IPS-20b (cell line): ENCODE measurements around the gene NEO1.

ENCODE experiments used
- H3K27ac ChIP-seq: one replicate; pipeline ENCODE4 v1.5.1; 2013; ENCODE audit warnings: low read length
- H3K27me3 ChIP-seq: 2 replicates; pipeline ENCODE4 v1.6.1; 2013; ENCODE audit warnings: mild to moderate bottlenecking, low read length, inconsistent platforms; ENCODE audit not compliant: insufficient read depth
- H3K36me3 ChIP-seq: 2 replicates; pipeline ENCODE4 v1.6.1; 2013; ENCODE audit warnings: low read depth, mild to moderate bottlenecking, inconsistent platforms, low read length, moderate library complexity; ENCODE audit not compliant: insufficient read depth
- H3K4me1 ChIP-seq: 2 replicates; pipeline ENCODE4 v1.6.1; 2013; ENCODE audit warnings: mild to moderate bottlenecking, control low read depth, inconsistent platforms, low read length, moderate library complexity; ENCODE audit not compliant: insufficient read depth
- H3K4me3 ChIP-seq: 2 replicates; pipeline ENCODE4 v1.5.1; 2013; ENCODE audit warnings: mild to moderate bottlenecking, low read length, inconsistent platforms
- H3K9ac ChIP-seq: 2 replicates; pipeline ENCODE4 v1.6.1; 2013; ENCODE audit warnings: low read depth, mild to moderate bottlenecking, inconsistent platforms, low read length, moderate library complexity
- H3K9me3 ChIP-seq: 2 replicates; pipeline ENCODE4 v1.6.1; 2013; ENCODE audit warnings: mild to moderate bottlenecking, low read depth, low read length, inconsistent platforms; ENCODE audit not compliant: insufficient read depth

The NEO1 gene

DNA sequence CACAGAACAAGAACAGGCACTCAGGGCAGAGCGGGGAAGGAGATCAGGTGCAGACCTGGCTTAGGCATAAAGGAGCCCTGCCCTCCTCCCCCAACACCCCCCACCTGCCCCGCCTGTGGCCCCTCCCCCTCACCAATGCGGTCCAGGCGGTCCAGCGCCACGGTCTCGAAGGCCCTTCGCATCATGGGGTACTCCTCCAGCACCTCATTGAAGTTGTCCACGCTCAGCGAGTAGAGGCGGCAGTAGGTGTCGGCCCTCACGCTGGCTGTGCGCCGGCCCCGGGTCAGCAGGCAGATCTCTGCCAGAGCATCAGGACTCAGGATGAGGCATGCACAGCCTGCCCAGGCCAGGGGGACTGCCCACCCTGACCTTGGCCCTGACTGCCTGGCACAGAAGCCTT, 271.7 kb downstream of the NEO1 start:
- no peak overlapping the region for H3K27ac ChIP-seq
- no peaks in the 10 kb centered on the region for H3K4me1 ChIP-seq
- H3K36me3 ChIP-seq: peaks cover 22% of the 10 kb centered on the region; the same call in 1 of the 2 replicates
- H3K4me3 ChIP-seq: no peak overlapping the region
- no peaks in the 10 kb centered on the region for H3K9me3 ChIP-seq
- H3K27me3 ChIP-seq: no peaks in the 10 kb centered on the region; the same call in 1 of the 2 replicates
- H3K9ac ChIP-seq: no peak overlapping the region

DNA sequence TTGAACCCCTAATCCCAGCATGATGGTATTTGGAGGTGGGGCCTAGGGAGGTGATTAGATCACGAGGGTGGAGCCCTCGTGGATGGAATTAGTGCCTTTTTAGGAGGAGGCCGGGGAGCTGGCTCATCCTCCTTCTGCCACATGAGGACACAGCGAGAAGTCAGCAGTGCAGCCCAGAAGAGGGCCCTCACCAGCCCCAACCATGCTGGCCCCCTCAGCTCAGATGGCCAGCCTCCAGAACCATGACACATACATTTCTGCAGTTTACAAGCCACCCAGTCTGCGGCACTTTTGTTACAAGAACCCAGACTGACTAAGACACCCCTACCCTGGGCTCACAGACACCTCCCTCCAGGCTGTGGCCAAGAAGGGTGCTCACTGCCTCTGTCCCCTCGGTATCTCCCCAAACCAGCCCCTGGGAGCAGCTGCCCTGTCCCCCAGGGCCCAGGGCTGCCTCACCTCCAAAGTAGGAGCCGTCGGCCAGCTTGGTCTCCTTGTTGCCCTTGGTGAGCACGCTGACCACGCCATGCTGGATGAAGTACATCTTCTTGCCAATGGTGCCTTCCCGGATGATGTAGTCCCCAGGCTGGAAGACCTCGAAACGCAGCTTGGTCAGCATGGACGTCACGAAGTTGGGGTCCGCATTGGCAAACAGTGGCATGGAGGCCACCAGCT, 272.4 kb downstream of the NEO1 start:
- peaks cover 27% of the 10 kb centered on the region; the same call in 1 of the 2 replicates for H3K36me3 ChIP-seq
- no peak overlapping the region for H3K27ac ChIP-seq
- H3K4me1 ChIP-seq: no peaks in the 10 kb centered on the region
- H3K9ac ChIP-seq: no peak overlapping the region
- H3K4me3 ChIP-seq: no peak overlapping the region
- no peaks in the 10 kb centered on the region for H3K9me3 ChIP-seq
- H3K27me3 ChIP-seq: no peaks in the 10 kb centered on the region

DNA sequence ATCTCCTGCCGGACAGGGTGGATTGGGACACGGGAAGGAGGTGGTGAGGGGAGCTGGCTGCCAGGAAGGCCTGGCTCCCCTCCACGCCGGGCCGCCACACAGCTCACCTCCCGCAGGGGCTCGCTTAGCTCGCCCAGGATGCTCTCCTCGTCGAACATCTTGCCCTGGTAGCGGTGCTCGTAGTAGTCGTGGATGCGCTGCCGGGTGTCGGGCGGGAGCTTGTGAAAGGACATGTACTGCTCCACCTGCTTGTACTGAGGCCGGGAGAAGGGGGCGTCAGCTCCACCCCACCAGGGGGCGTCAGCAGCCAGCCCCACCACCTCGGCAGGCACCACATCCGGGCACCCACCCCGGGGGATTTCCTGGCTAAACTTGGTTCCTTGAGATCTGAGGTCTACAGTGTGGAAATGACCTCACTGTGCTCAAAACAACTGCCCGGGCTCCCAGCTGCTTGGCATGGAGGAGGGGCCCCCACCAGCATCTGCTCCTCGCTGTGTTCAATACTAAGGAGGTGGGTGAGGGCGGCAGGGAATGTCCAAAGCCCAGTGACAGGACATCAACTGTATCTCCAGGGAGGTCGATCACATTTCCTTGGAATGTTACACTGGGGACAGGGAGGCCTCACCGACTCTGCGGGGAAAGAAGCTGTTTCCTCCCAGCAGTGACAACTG, 273.1 kb downstream of the NEO1 start:
- Histone ChIP-seq H3K9ac (no peak overlapping the region), H3K36me3 (peaks cover 27% of the 10 kb centered on the region; the same call in 1 of the 2 replicates), H3K9me3 (no peaks in the 10 kb centered on the region), H3K27me3 (no peaks in the 10 kb centered on the region), H3K4me3 (no peak overlapping the region), H3K27ac (no peak overlapping the region), H3K4me1 (no peaks in the 10 kb centered on the region)

DNA sequence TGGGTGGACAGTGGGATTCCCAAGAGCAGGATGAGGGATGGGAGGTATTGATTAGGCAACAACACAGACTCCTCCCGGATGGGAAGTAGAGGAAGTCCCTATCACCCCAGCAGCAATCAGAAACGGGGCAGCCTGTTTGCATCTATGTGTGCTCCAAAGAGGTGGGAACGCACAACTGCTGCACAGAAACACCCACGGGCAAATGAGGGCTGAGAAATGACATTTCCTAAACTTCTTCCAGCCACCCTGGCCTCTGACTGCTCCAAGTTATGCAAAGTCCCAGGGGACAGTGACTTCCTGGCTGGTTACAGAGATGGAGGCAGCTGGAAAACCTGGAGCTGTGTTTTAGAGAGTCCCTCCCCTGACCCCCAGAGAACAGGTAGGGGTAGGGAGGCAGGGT, 273.9 kb downstream of the NEO1 start:
- Histone ChIP-seq H3K9ac (no peak overlapping the region), H3K4me3 (no peak overlapping the region), H3K36me3 (peaks cover 27% of the 10 kb centered on the region; the same call in 1 of the 2 replicates), H3K9me3 (no peaks in the 10 kb centered on the region), H3K27me3 (no peaks in the 10 kb centered on the region), H3K4me1 (0 out of 2 replicates have a peak, but pooled peaks cover 2% of the 10 kb centered on the region), H3K27ac (no peak overlapping the region)

DNA sequence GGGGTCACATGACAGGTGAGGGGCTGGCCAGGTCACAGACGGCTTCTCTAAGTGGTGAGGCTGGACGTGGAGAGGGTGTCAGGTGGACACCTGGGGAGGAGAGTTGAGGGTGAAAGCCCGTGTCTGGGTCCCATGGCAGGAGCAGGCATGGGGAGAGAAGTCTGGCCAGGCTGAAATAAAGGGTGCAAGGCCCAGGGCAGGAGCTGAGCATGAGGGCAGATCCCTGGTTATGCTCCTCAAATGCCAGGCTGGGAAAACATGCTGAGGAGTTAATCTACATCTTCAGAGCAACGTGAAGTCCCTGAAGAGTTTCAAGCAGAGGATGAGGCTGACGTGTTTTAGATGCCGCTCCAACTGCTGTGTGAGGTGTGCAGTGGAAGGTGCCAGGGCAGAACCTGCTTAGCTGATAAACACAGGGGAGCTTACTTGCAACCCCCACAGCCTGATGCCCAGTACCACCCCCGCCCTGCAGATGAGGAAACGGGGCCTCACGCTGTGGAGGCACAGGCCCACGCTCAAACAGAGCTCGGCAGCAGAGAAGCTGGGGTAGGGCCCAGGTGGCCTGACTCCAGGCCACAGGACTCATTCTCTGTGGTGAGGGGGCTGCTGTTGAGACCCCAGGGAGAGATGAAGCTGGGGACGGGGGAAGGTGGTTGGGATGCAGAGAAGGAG, 276.0 kb downstream of the NEO1 start:
- Histone ChIP-seq H3K9ac (no peak overlapping the region), H3K36me3 (peaks cover 27% of the 10 kb centered on the region; the same call in 1 of the 2 replicates), H3K9me3 (no peaks in the 10 kb centered on the region), H3K4me1 (0 out of 2 replicates have a peak, but pooled peaks cover 2% of the 10 kb centered on the region), H3K27ac (no peak overlapping the region), H3K27me3 (no peaks in the 10 kb centered on the region), H3K4me3 (no peak overlapping the region)

DNA sequence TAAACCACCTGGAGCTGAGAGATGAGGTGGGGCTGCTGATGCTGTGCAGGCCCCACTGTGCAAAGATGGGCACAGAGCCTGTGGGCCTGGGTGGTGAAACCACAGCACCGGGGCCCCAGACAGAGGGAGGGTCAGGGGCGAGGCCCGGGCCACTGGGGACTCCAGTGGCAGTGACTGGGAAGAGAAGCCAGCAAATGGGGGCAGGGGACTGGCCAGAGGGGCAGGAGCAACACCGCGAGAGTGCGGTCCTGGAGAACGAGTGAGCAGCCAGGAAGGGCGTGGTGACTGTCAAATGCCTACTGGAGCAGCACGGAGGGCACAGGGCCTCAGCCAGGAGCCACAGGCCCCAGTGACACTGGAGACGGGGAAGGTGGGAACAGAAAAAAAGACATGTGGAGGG, 276.7 kb downstream of the NEO1 start:
- peaks cover 27% of the 10 kb centered on the region; the same call in 1 of the 2 replicates for H3K36me3 ChIP-seq
- no peak overlapping the region for H3K4me3 ChIP-seq
- no peaks in the 10 kb centered on the region for H3K9me3 ChIP-seq
- no peak overlapping the region for H3K9ac ChIP-seq
- H3K4me1 ChIP-seq: 0 out of 2 replicates have a peak, but pooled peaks cover 2% of the 10 kb centered on the region
- H3K27ac ChIP-seq: no peak overlapping the region
- H3K27me3 ChIP-seq: no peaks in the 10 kb centered on the region

DNA sequence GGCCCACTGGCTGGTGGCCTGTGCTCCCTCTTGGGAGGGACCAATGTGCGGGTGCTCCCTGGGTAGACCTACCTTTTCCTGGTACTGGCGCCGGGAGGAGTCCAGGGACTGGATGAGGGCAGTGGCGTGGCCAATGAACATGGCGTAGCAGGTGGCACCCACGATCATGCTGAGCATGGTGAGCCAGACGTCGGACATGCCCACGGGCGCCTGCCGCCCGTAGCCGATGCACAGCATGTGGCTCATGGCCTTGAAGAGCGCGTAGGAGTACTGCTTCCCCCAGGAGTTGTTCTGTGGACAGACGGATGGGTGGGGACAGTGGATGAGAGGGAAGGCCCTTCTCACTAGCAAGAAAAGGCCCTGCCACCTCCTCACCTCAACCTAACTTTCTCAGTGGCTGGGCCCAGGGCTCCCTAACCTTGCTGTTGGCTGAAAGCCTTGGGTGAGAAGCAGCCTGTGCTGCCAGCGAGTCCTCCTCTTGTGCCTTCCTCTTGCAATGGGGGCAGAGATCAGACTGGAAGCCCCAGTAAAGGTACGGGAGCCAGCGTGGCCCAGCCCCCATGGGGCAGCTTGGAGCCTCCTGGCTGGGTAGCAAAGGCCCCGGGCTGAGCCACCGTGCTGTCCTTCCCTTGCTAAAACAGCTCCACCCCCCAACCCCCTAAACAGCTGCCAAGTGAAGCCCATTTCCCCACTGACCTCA, 277.4 kb downstream of the NEO1 start:
- Histone ChIP-seq H3K9ac (no peak overlapping the region), H3K9me3 (no peaks in the 10 kb centered on the region), H3K36me3 (peaks cover 21% of the 10 kb centered on the region; the same call in 1 of the 2 replicates), H3K4me1 (0 out of 2 replicates have a peak, but pooled peaks cover 2% of the 10 kb centered on the region), H3K27me3 (no peaks in the 10 kb centered on the region), H3K27ac (no peak overlapping the region), H3K4me3 (no peak overlapping the region)

DNA sequence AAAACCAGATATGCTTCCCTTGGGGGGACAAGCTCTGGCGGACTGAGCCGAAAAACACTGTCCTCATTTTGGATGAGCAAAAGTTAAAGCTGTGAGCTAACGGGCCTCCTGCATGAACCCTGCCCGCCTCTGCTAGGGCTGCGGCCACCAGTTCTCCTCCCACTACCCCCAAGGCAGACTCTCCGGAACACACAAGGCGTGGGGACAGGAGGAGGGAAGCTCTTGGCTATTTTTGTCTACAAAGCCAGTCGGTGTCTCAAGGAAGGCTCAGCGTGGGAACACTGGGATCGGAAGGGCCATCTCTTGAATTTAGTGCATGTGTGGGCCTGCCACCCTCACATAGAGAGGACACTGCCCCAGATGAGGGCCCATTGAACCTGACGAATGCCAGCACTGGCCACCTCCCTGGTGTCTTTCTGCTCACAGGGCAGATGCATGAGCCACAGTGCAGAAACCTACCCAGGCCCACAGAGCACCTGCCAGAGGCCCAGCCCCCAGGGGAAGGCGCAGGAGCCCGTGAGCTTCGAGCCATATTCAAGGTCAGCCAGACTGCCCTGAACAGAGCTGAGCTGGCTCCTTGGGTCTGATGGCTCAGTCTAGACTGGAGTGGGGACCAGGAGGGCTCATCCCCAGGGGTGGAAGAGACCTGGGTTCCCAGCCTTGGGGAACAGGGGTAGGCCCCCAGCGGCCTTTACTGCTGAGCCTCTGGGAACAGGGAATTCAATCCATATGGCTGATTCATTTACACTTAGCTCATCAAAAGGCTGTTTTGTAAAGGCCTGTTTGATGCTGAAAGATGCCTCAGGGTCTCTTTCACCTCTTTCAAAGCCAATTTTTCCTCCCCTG, 278.2 kb downstream of the NEO1 start:
- no peak overlapping the region for H3K4me3 ChIP-seq
- H3K27me3 ChIP-seq: no peaks in the 10 kb centered on the region
- no peak overlapping the region for H3K27ac ChIP-seq
- no peak overlapping the region; the same call in 1 of the 2 replicates for H3K9ac ChIP-seq
- H3K4me1 ChIP-seq: 0 out of 2 replicates have a peak, but pooled peaks cover 2% of the 10 kb centered on the region
- H3K36me3 ChIP-seq: peaks cover 18% of the 10 kb centered on the region; the same call in 1 of the 2 replicates
- H3K9me3 ChIP-seq: no peaks in the 10 kb centered on the region

DNA sequence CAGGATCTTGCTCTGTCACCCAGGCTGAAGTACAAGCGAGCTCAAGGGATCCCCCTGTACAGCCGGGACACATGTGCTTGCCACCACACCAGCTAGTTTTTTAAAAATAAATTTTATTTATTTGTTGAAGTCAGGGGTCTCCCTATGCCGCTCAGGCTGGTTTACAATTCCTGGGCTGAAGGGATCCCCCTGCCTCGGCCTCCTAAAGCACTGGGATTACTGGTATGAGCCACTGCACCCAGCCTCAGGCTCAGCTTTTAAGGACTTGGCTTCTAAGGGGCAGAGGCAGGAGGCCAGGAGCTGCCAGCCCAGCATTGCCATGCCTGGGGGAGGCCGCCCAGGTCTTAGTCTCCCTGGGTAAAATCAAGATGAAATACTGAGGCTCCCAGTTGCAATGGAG, 279.2 kb downstream of the NEO1 start:
- H3K9ac ChIP-seq: no peak overlapping the region
- 0 out of 2 replicates have a peak, but pooled peaks cover 2% of the 10 kb centered on the region for H3K4me1 ChIP-seq
- H3K36me3 ChIP-seq: peaks cover 18% of the 10 kb centered on the region; the same call in 1 of the 2 replicates
- no peak overlapping the region for H3K27ac ChIP-seq
- H3K9me3 ChIP-seq: no peaks in the 10 kb centered on the region
- no peak overlapping the region for H3K4me3 ChIP-seq
- no peaks in the 10 kb centered on the region for H3K27me3 ChIP-seq

DNA sequence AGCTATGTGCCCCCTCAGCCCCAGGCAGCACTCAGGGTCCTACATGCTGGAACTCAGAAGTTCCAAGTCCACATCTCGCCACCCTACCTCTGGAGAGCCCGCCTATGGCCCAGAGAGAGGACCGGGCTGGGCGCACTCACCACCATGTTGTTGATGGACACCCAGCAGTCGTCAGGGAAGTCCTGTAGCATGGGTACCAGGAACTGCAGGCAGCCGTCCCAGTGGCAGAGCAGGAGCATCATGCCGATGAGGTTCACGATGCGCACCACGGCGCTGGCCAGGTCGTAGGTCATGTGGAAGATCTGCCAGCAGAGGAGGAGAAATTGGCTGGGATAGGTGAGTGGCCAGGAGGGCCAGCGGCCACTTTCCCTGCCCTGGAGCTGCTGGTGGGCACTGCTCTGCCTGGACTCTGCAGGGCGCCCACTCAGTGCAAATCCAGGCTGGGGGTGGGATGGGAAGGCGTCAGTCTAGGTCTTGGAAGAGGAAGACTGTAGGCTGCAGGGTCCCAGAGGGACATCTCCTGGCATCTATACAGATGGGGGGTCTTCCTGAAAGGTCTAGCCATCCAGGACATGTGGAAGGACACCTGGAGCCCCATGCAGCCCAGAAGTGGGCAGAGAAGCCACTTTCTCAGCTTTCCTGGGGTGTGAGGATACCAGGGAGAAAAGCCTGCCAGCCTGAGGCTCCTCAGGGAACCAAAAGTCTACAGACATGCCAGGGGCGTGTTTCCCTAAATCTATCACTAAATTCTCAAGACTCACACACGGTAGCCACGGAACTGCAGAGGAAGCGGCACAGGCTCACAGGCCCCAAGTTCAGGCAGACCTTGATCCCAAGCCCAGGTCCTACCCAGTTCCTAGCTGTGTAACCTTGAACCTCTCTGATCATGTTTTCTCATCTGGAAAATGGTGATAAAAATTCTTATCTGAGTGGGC, 280.0 kb downstream of the NEO1 start:
- Histone ChIP-seq H3K27me3 (no peaks in the 10 kb centered on the region), H3K36me3 (peaks cover 23% of the 10 kb centered on the region; the same call in 1 of the 2 replicates), H3K4me1 (0 out of 2 replicates have a peak, but pooled peaks cover 2% of the 10 kb centered on the region), H3K4me3 (no peak overlapping the region), H3K9me3 (no peaks in the 10 kb centered on the region), H3K9ac (no peak overlapping the region), H3K27ac (no peak overlapping the region)
